Skeletal muscle tissue (tissue), 4 donors: ENCODE data around the gene CCDC180. TPM values are rescaled to one million over a fixed set of nuclear protein-coding genes. Genes with fewer than 3 reads are reported as not detected.
"Not testable (repeated sequence)": the region's sequence is repeated elsewhere in the genome, so short reads cannot be mapped to it uniquely, and the experiment has no call there.

ENCODE experiments used
- H3K27ac ChIP-seq: one replicate; pipeline ENCODE4 v1.7.0; 2013; ENCODE audit warnings: mild to moderate bottlenecking, low read depth, low read length, inconsistent platforms
- H3K27me3 ChIP-seq, 3 donors: one replicate each; pipeline ENCODE4 v1.7.0; 2013; ENCODE audit warnings: low read length in 3 of 3; ENCODE audit not compliant: control insufficient read depth in 3 of 3, insufficient read depth in 3 of 3
- H3K36me3 ChIP-seq, 3 donors: one replicate each; pipeline ENCODE4 v1.7.0; 2013; ENCODE audit warnings: low read length in 3 of 3; ENCODE audit not compliant: control insufficient read depth in 3 of 3, insufficient read depth in 3 of 3
- H3K4me1 ChIP-seq, 3 donors: one replicate each; pipeline ENCODE4 v1.7.0; 2013; ENCODE audit warnings: low read length in 3 of 3, mild to moderate bottlenecking in 3 of 3; ENCODE audit not compliant: control insufficient read depth in 3 of 3, insufficient read depth in 3 of 3
- H3K4me3 ChIP-seq, 3 donors: one replicate each; pipeline ENCODE4 v1.7.0; 2013; ENCODE audit warnings: low read length in 3 of 3
- H3K9ac ChIP-seq, 3 donors: one replicate each; pipeline ENCODE4 v1.7.0; 2013; ENCODE audit warnings: low read length in 3 of 3, mild to moderate bottlenecking in 3 of 3, moderate library complexity in 2 of 3, low read depth in 1 of 3
- H3K9me3 ChIP-seq, 3 donors: one replicate each; pipeline ENCODE4 v1.7.0; 2013; ENCODE audit warnings: low read length in 3 of 3; ENCODE audit not compliant: control insufficient read depth in 3 of 3
- total RNA-seq: library from RNA; depleted of rRNA; stranded (reverse); fragments of >200 nt; gene quantifications from one replicate; pipeline ENCODE4 v1.2.3, GENCODE V29; 2014
- donor health status: Osteomylitis.

CCDC180 gene
- total RNA-seq, 1 donor from 2014 or later: 7.3 TPM

- no peaks in the 10 kb centered on the region for H3K9me3 ChIP-seq
- H3K36me3 ChIP-seq: peaks cover 22 to 65% (median 37%) of the 10 kb centered on the region in 3 donors
- H3K4me3 ChIP-seq: no peak overlapping the region
Measured at GRCh38 chr9:97319395-97319794, 11.9 kb downstream of the CCDC180 start.

GRCh38 chr9:97320080-97320642 lies 12.7 kb downstream of the CCDC180 start:
- Histone ChIP-seq H3K27me3 (no peaks in the 10 kb centered on the region), H3K4me3 (no peak overlapping the region), H3K9me3 (no peaks in the 10 kb centered on the region), H3K9ac (no peak overlapping the region), H3K4me1 (no peaks in the 10 kb centered on the region), H3K27ac (no peak overlapping the region), H3K36me3 (peaks cover 23 to 65% (median 33%) of the 10 kb centered on the region in 3 donors)

More at GRCh38 chr9:97319395-97319794, 11.9 kb downstream of the CCDC180 start:
- Histone ChIP-seq H3K4me1 (no peaks in the 10 kb centered on the region), H3K27ac (no peak overlapping the region), H3K9ac (no peak overlapping the region), H3K27me3 (no peaks in the 10 kb centered on the region)

- no peaks in the 10 kb centered on the region for H3K4me1 ChIP-seq
- H3K9ac ChIP-seq: no peak overlapping the region
- H3K9me3 ChIP-seq: no peaks in the 10 kb centered on the region
- no peak overlapping the region for H3K4me3 ChIP-seq
- peaks cover 29 to 63% (median 32%) of the 10 kb centered on the region in 3 donors for H3K36me3 ChIP-seq
- no peaks in the 10 kb centered on the region for H3K27me3 ChIP-seq
- H3K27ac ChIP-seq: no peak overlapping the region
Measured at GRCh38 chr9:97321251-97321650, 13.8 kb downstream of the CCDC180 start.

GRCh38 chr9:97321691-97322090 lies 14.2 kb downstream of the CCDC180 start:
- no peak overlapping the region for H3K9ac ChIP-seq
- no peaks in the 10 kb centered on the region for H3K4me1 ChIP-seq
- peaks cover 29 to 59% (median 31%) of the 10 kb centered on the region in 3 donors for H3K36me3 ChIP-seq

GRCh38 chr9:97322105-97322504 lies 14.6 kb downstream of the CCDC180 start:
- Histone ChIP-seq H3K27me3 (no peaks in the 10 kb centered on the region), H3K9ac (no peak overlapping the region), H3K27ac (no peak overlapping the region), H3K4me1 (no peaks in the 10 kb centered on the region), H3K36me3 (peaks cover 30 to 55% (median 31%) of the 10 kb centered on the region in 3 donors), H3K4me3 (no peak overlapping the region), H3K9me3 (no peaks in the 10 kb centered on the region)

More at GRCh38 chr9:97321691-97322090, 14.2 kb downstream of the CCDC180 start:
- Histone ChIP-seq H3K4me3 (no peak overlapping the region), H3K27me3 (no peaks in the 10 kb centered on the region), H3K9me3 (no peaks in the 10 kb centered on the region), H3K27ac (no peak overlapping the region)

- H3K27me3 ChIP-seq: no peaks in the 10 kb centered on the region
- H3K36me3 ChIP-seq: peaks cover 39 to 57% (median 42%) of the 10 kb centered on the region in 3 donors
- no peak overlapping the region for H3K9ac ChIP-seq
- no peaks in the 10 kb centered on the region for H3K9me3 ChIP-seq
- no peaks in the 10 kb centered on the region for H3K4me1 ChIP-seq
- no peak overlapping the region for H3K27ac ChIP-seq
- H3K4me3 ChIP-seq: no peak overlapping the region
Measured at GRCh38 chr9:97324954-97325353, 17.5 kb downstream of the CCDC180 start.

- Histone ChIP-seq H3K36me3 (peaks cover 33 to 56% (median 41%) of the 10 kb centered on the region in 3 donors), H3K9ac (no peak overlapping the region), H3K27ac (no peak overlapping the region), H3K4me1 (no peaks in the 10 kb centered on the region), H3K9me3 (no peaks in the 10 kb centered on the region), H3K4me3 (no peak overlapping the region), H3K27me3 (no peaks in the 10 kb centered on the region)
Measured at GRCh38 chr9:97327562-97327961, 20.1 kb downstream of the CCDC180 start.

GRCh38 chr9:97332993-97333392 lies 25.5 kb downstream of the CCDC180 start:
- H3K27me3 ChIP-seq: no peaks in the 10 kb centered on the region
- H3K9ac ChIP-seq: no peak overlapping the region
- H3K27ac ChIP-seq: no peak overlapping the region
- H3K4me1 ChIP-seq: no peaks in the 10 kb centered on the region
- no peaks in the 10 kb centered on the region for H3K9me3 ChIP-seq
- H3K4me3 ChIP-seq: no peak overlapping the region
- H3K36me3 ChIP-seq: peaks cover 7 to 18% (median 11%) of the 10 kb centered on the region in 3 donors

- not testable (repeated sequence) for H3K36me3 ChIP-seq, H3K4me1 ChIP-seq, H3K9ac ChIP-seq, H3K9me3 ChIP-seq, H3K27ac ChIP-seq, H3K27me3 ChIP-seq, H3K4me3 ChIP-seq
Measured at GRCh38 chr9:97335622-97336021, 28.2 kb downstream of the CCDC180 start.

- Histone ChIP-seq H3K27me3 (no peaks in the 10 kb centered on the region), H3K9ac (no peak overlapping the region), H3K36me3 (peaks cover 0 to 11% (median 2%) of the 10 kb centered on the region in 3 donors), H3K27ac (no peak overlapping the region), H3K9me3 (no peaks in the 10 kb centered on the region), H3K4me1 (no peaks in the 10 kb centered on the region), H3K4me3 (no peak overlapping the region)
Measured at GRCh38 chr9:97348871-97349270, 41.4 kb downstream of the CCDC180 start.
